Measurements from ENCODE around the gene ART4. TPM values are rescaled to one million over a fixed set of nuclear protein-coding genes. Genes with fewer than 3 reads are reported as not detected.
A peak's percentile ranks its signal among the peaks of the same experiment; 100 is the strongest.

Gene ART4
- total RNA-seq, 4 donors from 2014 or later: 0.16 to 0.68 TPM; not detected in 2

DNA sequence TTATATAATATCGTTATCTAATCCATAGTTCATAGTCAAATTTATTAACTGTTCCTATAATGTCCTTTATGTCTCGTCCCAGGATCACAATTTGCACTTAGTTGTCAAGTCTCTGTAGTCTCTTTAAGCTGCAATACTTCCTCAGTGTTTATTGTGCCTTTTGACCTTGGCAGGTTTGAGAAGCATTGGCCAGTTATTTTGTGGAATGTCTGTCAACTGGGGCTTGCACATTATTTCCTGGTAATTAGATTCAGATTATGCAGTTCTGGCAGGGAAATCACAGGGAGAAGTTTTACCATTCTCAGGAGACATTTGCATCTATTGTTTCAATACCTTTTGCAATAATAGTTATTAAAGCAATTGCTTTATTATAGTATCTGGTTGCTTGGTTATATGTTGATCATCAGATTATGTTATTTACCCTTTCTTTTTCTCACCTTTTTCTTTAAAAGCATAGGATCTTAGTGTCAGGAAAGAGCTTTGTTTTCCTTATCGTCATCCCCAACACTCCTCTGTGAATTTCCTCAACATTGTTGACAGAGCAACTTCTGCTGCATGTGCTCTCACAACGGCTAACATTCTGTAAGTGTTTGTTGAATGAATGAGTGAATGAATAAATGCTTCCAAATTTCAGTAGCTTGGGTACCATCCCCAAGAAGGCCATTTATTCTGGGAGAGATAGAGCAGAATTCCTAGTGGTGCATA lies 3.7 kb upstream of the ART4 start:
- no peaks in the 10 kb centered on the region for H3K27me3 ChIP-seq
- peaks cover 5 to 37% (median 20%) of the 10 kb centered on the region in 4 donors for H3K4me1 ChIP-seq
- no peaks in the 10 kb centered on the region for H3K36me3 ChIP-seq
- H3K9me3 ChIP-seq: no peaks in the 10 kb centered on the region
- 65 to 75% methylated on average over 4 of the region's 4 CpGs for WGBS, 2 donors (ENCODE audit: low coverage in 1 of 2)
- intact Hi-C loops (cut with DNase I; ENCODE audit: low total_unique reads): loop anchor here (5.0 to 10.0 kb wide), 2 partner anchors 150 to 298 kb away; no protein-coding TSS in a partner anchor
- in situ Hi-C loops (cut with MboI; ENCODE audit: low pct_ligation_motif_present in 1 of 4, low pct_unique_long_range_greater_than_20kb in 1 of 4, low sequenced_read_pairs in 3 of 4): loop anchor here (5.0 to 25.0 kb wide), 4 partner anchors 150 to 665 kb away; partner anchors contain the start of gene RERG (in 2 of the 4)
- no peak overlapping the region for H3K4me3 ChIP-seq
- DNase-seq: no peak
- H3K27ac ChIP-seq: peak overlapping the region in 1 of 4 donors; percentile 22
- TF ChIP-seq, protein P1, sequence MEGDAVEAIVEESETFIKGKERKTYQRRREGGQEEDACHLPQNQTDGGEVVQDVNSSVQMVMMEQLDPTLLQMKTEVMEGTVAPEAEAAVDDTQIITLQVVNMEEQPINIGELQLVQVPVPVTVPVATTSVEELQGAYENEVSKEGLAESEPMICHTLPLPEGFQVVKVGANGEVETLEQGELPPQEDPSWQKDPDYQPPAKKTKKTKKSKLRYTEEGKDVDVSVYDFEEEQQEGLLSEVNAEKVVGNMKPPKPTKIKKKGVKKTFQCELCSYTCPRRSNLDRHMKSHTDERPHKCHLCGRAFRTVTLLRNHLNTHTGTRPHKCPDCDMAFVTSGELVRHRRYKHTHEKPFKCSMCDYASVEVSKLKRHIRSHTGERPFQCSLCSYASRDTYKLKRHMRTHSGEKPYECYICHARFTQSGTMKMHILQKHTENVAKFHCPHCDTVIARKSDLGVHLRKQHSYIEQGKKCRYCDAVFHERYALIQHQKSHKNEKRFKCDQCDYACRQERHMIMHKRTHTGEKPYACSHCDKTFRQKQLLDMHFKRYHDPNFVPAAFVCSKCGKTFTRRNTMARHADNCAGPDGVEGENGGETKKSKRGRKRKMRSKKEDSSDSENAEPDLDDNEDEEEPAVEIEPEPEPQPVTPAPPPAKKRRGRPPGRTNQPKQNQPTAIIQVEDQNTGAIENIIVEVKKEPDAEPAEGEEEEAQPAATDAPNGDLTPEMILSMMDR (IDR thresholded peaks at IDR 0.05): no peak
- TF ChIP-seq EP300 (IDR thresholded peaks at IDR 0.05; ENCODE audit: low read depth) (no peak), POLR2AphosphoS5 (IDR thresholded peaks at IDR 0.05) (no peak), POLR2A (IDR thresholded peaks at IDR 0.05) (no peak)

DNA sequence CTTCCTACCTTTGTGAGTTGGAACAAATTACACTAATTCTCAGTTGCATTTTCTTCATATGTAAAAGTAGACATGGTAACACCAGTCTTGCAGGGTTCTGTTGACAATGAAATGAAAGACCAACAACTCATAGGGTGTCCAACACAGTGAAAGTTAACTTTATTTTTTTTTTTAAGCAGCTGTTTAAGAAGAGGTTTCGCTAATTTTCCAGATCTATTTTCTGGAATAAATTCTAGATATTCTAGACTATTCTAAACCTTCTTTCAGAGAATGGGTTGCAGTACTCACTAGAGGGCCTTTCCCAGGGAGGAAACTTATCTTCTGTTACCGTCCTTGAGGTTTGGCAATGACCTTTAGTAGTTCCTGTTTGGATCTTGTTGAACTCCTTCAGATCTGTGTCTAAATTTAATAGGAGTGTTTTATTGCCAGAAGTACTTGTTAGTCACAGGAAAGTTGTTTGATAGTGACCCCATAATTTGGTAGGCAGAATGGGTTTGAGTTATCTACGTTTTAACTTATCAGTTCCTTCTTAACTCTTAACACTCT lies 2.8 kb upstream of the ART4 start:
- Histone ChIP-seq H3K4me1 (peaks cover 10 to 46% (median 27%) of the 10 kb centered on the region in 4 donors), H3K27ac (peak overlapping the region in 3 of 4 donors; percentile 5 to 22 (median 20)), H3K27me3 (no peaks in the 10 kb centered on the region), H3K4me3 (no peak overlapping the region), H3K9me3 (no peaks in the 10 kb centered on the region), H3K36me3 (no peaks in the 10 kb centered on the region)
- TF ChIP-seq POLR2AphosphoS5 (IDR thresholded peaks at IDR 0.05) (no peak), POLR2A (IDR thresholded peaks at IDR 0.05) (no peak), EP300 (IDR thresholded peaks at IDR 0.05; ENCODE audit: low read depth) (no peak)
- TF ChIP-seq, protein P1 (IDR thresholded peaks at IDR 0.05): no peak
- in situ Hi-C loops (cut with MboI; ENCODE audit: low pct_ligation_motif_present in 1 of 4, low pct_unique_long_range_greater_than_20kb in 1 of 4, low sequenced_read_pairs in 3 of 4): loop anchor here (5.0 to 25.0 kb wide), 4 partner anchors 151 to 666 kb away; partner anchors contain the start of gene RERG (in 2 of the 4)
- no peak for DNase-seq
- intact Hi-C loops (cut with DNase I; ENCODE audit: low total_unique reads): loop anchor here (5.0 to 10.0 kb wide), 2 partner anchors 151 to 299 kb away; no protein-coding TSS in a partner anchor
- WGBS, 2 donors (ENCODE audit: low coverage in 1 of 2): 38 to 41% methylated on average over 3 of the region's 3 CpGs

- DNase-seq: peak; percentile 49
- H3K4me1 ChIP-seq: peaks cover 10 to 53% (median 28%) of the 10 kb centered on the region in 4 donors
- H3K4me3 ChIP-seq: no peak overlapping the region
- no peaks in the 10 kb centered on the region for H3K27me3 ChIP-seq
- in situ Hi-C loops (cut with MboI; ENCODE audit: low pct_ligation_motif_present in 1 of 4, low pct_unique_long_range_greater_than_20kb in 1 of 4, low sequenced_read_pairs in 3 of 4) (loop anchor here (5.0 to 25.0 kb wide), 4 partner anchors 152 to 667 kb away; partner anchors contain the start of gene RERG (in 2 of the 4)), intact Hi-C loops (cut with DNase I; ENCODE audit: low total_unique reads) (loop anchor here (5.0 to 10.0 kb wide), 2 partner anchors 152 to 299 kb away; no protein-coding TSS in a partner anchor)
- H3K36me3 ChIP-seq: no peaks in the 10 kb centered on the region
- peak overlapping the region in 3 of 4 donors; percentile 5 to 22 (median 20) for H3K27ac ChIP-seq
- no peaks in the 10 kb centered on the region for H3K9me3 ChIP-seq
- TF ChIP-seq POLR2A (IDR thresholded peaks at IDR 0.05): no peak
- TF ChIP-seq, protein P1 (IDR thresholded peaks at IDR 0.05): peak; percentile 69 to 89 (median 73)
- 16 to 17% methylated on average over 3 of the region's 3 CpGs for WGBS, 2 donors (ENCODE audit: low coverage in 1 of 2)
Observed at GRCh38 chr12:14845350-14845750, 2.0 kb upstream of the ART4 start.

GRCh38 chr12:14844401-14844800 lies 1.1 kb upstream of the ART4 start:
- DNase-seq: no peak
- H3K27me3 ChIP-seq: no peaks in the 10 kb centered on the region
- TF ChIP-seq EP300 (IDR thresholded peaks at IDR 0.05; ENCODE audit: low read depth) (no peak), POLR2AphosphoS5 (IDR thresholded peaks at IDR 0.05) (no peak), POLR2A (IDR thresholded peaks at IDR 0.05) (no peak)
- TF ChIP-seq, protein P1 (IDR thresholded peaks at IDR 0.05): no peak
- no peak overlapping the region for H3K27ac ChIP-seq
- H3K36me3 ChIP-seq: no peaks in the 10 kb centered on the region
- intact Hi-C loops (cut with DNase I; ENCODE audit: low total_unique reads): loop anchor here (5.0 to 10.0 kb wide), 2 partner anchors 300 to 378 kb away; partner anchors contain the start of gene RERG
- no peak overlapping the region for H3K4me3 ChIP-seq
- in situ Hi-C loops (cut with MboI; ENCODE audit: low pct_ligation_motif_present in 1 of 4, low pct_unique_long_range_greater_than_20kb in 1 of 4, low sequenced_read_pairs in 3 of 4): loop anchor here in 3 of 4 donors (5.0 to 25.0 kb wide), 4 partner anchors 153 to 668 kb away; partner anchors contain the start of gene RERG (in 2 of the 3)
- no peaks in the 10 kb centered on the region for H3K9me3 ChIP-seq
- peaks cover 10 to 58% (median 28%) of the 10 kb centered on the region in 4 donors for H3K4me1 ChIP-seq
